PC-9 (cell line): ENCODE data around the gene GNMT. TPM values are rescaled to one million over a fixed set of nuclear protein-coding genes. Genes with fewer than 3 reads are reported as not detected.

Experiments used
- BruUV-seq: library from RNA; stranded (reverse); fragments of 400-500 nt; replicated peaks from 2 replicates; lab custom pipeline; 2021; lab: Mats Ljungman, UMichigan
- CTCF ChIA-PET: fragments of 300-600 bp; sonication (Branson Sonifier 250); formaldehyde crosslinking; loops from one replicate; lab custom pipeline; 2022; ENCODE audit warnings: antibody characterized with exemption; lab: Charles Lee
- POLR2A ChIA-PET: fragments of 300-600 bp; sonication (Branson Sonifier 250); formaldehyde crosslinking; loops from one replicate; lab custom pipeline; 2022; ENCODE audit warnings: antibody characterized with exemption; ENCODE audit not compliant: unreplicated experiment; lab: Charles Lee
- DNase-seq, 2 experiments: peaks; one replicate each; pipeline versions ENCODE4 v3.0.0 to v3.0.0-alpha.2; 2015 to 2022; ENCODE audit warnings: mixed read lengths in 1 of 2
- H2AFZ ChIP-seq: fragments of 200-600 bp; sonication (generic); 2 replicates; pipeline ENCODE4 v1.8.1; 2017; ENCODE audit warnings: antibody characterized with exemption
- H3F3A ChIP-seq: fragments of 200-600 bp; sonication (generic); 2 replicates; pipeline ENCODE4 v1.8.1; 2017; ENCODE audit warnings: antibody characterized with exemption, mild to moderate bottlenecking, low read depth; ENCODE audit not compliant: insufficient read depth
- H3K27ac ChIP-seq: fragments of 200-600 bp; sonication (generic); 2 replicates; pipeline ENCODE4 v1.6.1; 2016; ENCODE audit warnings: mixed run types
- H3K27me3 ChIP-seq: fragments of 200-600 bp; sonication (generic); 2 replicates; pipeline ENCODE4 v1.6.1; 2016; ENCODE audit warnings: low read depth, mixed run types; ENCODE audit not compliant: insufficient read depth
- H3K36me3 ChIP-seq: fragments of 200-600 bp; sonication (generic); 2 replicates; pipeline ENCODE4 v1.6.1; 2016; ENCODE audit warnings: low read depth, mixed run types
- H3K4me1 ChIP-seq: fragments of 200-600 bp; sonication (generic); replicated peaks from 2 replicates; pipeline ENCODE4 v1.6.1; 2016; ENCODE audit warnings: mixed run types; ENCODE audit not compliant: insufficient read depth
- H3K4me2 ChIP-seq: fragments of 200-600 bp; sonication (generic); 2 replicates; pipeline ENCODE4 v1.6.1; 2017; ENCODE audit warnings: mixed run types
- H3K4me3 ChIP-seq: fragments of 200-600 bp; sonication (generic); 2 replicates; pipeline ENCODE4 v1.6.1; 2016; ENCODE audit warnings: mixed run types
- H3K79me2 ChIP-seq: fragments of 200-600 bp; sonication (generic); 2 replicates; pipeline ENCODE4 v1.6.1; 2017; ENCODE audit warnings: low read depth, mixed run types
- H3K9me2 ChIP-seq: fragments of 200-600 bp; sonication (generic); 2 replicates; pipeline ENCODE4 v1.8.1; 2017; ENCODE audit warnings: mild to moderate bottlenecking; ENCODE audit not compliant: insufficient read depth
- H3K9me3 ChIP-seq: fragments of 200-600 bp; sonication (generic); 2 replicates; pipeline ENCODE4 v1.8.1; 2016; ENCODE audit warnings: low read depth; ENCODE audit not compliant: insufficient read depth
- H4K20me1 ChIP-seq: fragments of 200-600 bp; sonication (generic); 2 replicates; pipeline ENCODE4 v1.8.1; 2017; ENCODE audit not compliant: insufficient read depth
- CTCF ChIP-seq: fragments of 200-600 bp; sonication (generic); conservative IDR thresholded peaks from 2 replicates; pipeline ENCODE4 v1.6.1; 2017; ENCODE audit warnings: mixed run types, antibody characterized with exemption, mild to moderate bottlenecking, moderate library complexity
- EZH2 ChIP-seq: fragments of 200-600 bp; sonication (generic); IDR thresholded peaks from 2 replicates; pipeline ENCODE4 v1.8.0; 2017; ENCODE audit warnings: antibody characterized with exemption, low read depth
- intact Hi-C: fragments of 100-400 bp; cut with micrococcal nuclease; formaldehyde crosslinking; loops from one replicate; pipeline ENCODE4 v1.10.0; 2022; ENCODE audit not compliant: unreplicated experiment
- total RNA-seq: library from RNA; stranded (reverse); gene quantifications from 2 replicates; pipeline ENCODE4 v1.2.3, GENCODE V29; 2021

GNMT gene
- total RNA-seq, 1 experiment from 2014 or later, result 0.57 TPM

GRCh38 chr6:42962502-42963178 lies 2.1 kb downstream of the GNMT start:
- no peaks in the 10 kb centered on the region for H4K20me1 ChIP-seq
- no peaks in the 10 kb centered on the region for H3K9me2 ChIP-seq
- no peak overlapping the region for H3K4me2 ChIP-seq
- intact Hi-C loops, result no loop called here
- ChIA-PET CTCF (no interaction called here), POLR2A (no interaction called here)
- no peak for DNase-seq
- no peaks in the 10 kb centered on the region; the same call in 1 of the 2 replicates for H3K36me3 ChIP-seq
- no peak overlapping the region for H3K4me3 ChIP-seq
- no peaks in the 10 kb centered on the region for H3K79me2 ChIP-seq
- no peaks in the 10 kb centered on the region for H3K27me3 ChIP-seq
- H3K27ac ChIP-seq, result no peak overlapping the region
- TF ChIP-seq CTCF (no peak), EZH2 (no peak)
- H2AFZ ChIP-seq, result no peak overlapping the region
- H3K4me1 ChIP-seq, result peaks cover 11% of the 10 kb centered on the region
- no peaks in the 10 kb centered on the region for H3K9me3 ChIP-seq
- BruUV-seq, result no TSS peak
- peaks cover 9% of the 10 kb centered on the region; the same call in 1 of the 2 replicates for H3F3A ChIP-seq

- POLR2A ChIA-PET, result no interaction called here
Observed at GRCh38 chr6:42963179-42963854, 2.8 kb downstream of the GNMT start.

More at GRCh38 chr6:42963179-42963854, 2.8 kb downstream of the GNMT start:
- no peak for TF ChIP-seq EZH2
- no peak for TF ChIP-seq CTCF
- H3K4me2 ChIP-seq, result no peak overlapping the region
- no peaks in the 10 kb centered on the region for H3K9me2 ChIP-seq
- H3K4me1 ChIP-seq, result peaks cover 11% of the 10 kb centered on the region
- H3K4me3 ChIP-seq, result no peak overlapping the region
- no peaks in the 10 kb centered on the region for H3K79me2 ChIP-seq
- H2AFZ ChIP-seq, result no peak overlapping the region
- no peaks in the 10 kb centered on the region for H4K20me1 ChIP-seq
- no TSS peak for BruUV-seq
- no peaks in the 10 kb centered on the region for H3K9me3 ChIP-seq
- intact Hi-C loops, result no loop called here
- CTCF ChIA-PET, result no interaction called here
- no peaks in the 10 kb centered on the region; the same call in 1 of the 2 replicates for H3K36me3 ChIP-seq
- no peaks in the 10 kb centered on the region for H3K27me3 ChIP-seq
- DNase-seq, result no peak
- H3F3A ChIP-seq, result peaks cover 9% of the 10 kb centered on the region; the same call in 1 of the 2 replicates
- no peak overlapping the region for H3K27ac ChIP-seq
